Right forelimb (tissue), 1 donor: ENCODE results near the gene MPHOSPH6.
"Not testable (repeated sequence)": the region's sequence is repeated elsewhere in the genome, so short reads cannot be mapped to it uniquely, and the experiment has no call there.

ENCODE experiments used
- DNase-seq: peaks from one replicate; pipeline ENCODE4 v3.0.0-alpha.2; 2018

The MPHOSPH6 gene, protein sequence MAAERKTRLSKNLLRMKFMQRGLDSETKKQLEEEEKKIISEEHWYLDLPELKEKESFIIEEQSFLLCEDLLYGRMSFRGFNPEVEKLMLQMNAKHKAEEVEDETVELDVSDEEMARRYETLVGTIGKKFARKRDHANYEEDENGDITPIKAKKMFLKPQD

DNA sequence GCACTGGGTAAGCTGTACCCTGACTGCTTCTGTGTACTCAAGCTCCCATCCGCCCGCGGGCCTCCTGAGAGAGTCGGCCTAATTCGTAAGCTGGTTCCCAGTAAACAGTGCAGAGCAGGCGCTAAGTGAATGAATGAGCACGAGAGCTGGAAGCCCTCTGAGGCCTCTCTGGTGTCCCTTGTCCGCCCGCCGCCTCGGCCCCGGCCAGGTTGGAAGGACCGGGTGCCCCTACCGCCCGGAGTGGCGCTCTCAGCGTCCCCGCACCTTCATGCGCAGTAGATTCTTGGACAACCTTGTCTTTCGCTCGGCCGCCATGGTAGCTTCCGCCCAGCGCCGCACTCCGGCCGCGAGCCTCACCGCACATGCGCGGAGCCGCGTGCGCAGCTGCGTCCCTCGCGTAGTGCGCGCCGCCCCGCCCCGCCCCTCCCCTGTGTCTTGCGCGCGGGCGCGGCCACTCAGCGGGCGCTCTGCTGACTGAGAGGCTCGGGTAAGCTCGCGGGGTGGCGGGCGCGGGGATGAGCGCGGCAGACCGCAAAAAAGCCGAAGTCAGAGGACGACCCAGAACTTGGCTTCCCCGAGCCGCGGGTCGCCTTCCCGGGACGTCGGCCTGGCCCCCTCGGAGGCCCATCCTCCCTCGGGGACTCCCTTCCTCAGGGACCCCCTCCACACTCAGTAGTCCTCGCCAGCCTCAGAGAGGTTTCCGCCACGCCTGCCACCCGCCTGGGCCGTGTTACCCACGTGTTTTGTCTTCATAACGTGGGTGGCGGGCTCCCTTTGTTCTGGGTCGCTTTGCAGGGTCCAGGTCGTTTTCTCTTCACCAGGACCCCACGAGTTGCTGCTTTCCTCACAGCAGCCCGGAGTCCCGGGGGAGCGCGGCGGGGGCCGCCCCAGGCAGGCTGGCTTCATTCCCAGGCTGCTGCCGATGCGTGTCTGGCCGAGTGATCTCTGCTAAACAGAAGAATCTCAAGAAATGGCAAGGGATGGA, at the start of gene MPHOSPH6:
MPHOSPH6 (minus strand) TSS at position 364 of the 985 bp plus-strand sequence; CDS start at position 315, 49 bp downstream.
- DNase-seq: peak; percentile 94

DNA sequence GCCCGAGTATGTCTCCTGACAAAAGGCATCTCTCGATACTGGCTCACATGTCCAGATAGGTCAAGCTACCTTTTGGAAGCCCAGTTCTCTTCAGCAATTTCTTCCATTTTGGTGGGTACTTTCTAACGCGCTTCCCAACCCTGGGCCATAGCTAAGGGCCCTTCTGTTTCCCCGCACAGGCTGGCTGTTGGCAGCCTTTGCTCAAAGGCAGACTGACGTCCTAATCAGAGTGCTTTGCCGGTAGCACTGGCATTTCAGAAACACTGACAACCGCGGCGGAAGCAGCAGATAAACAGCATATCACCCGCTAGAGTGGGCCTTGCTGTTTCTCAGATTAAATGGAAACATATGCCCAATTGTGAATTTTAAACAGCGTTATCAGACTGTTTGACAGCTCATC, 49.3 kb upstream of the MPHOSPH6 start:
- DNase-seq: no peak

DNA sequence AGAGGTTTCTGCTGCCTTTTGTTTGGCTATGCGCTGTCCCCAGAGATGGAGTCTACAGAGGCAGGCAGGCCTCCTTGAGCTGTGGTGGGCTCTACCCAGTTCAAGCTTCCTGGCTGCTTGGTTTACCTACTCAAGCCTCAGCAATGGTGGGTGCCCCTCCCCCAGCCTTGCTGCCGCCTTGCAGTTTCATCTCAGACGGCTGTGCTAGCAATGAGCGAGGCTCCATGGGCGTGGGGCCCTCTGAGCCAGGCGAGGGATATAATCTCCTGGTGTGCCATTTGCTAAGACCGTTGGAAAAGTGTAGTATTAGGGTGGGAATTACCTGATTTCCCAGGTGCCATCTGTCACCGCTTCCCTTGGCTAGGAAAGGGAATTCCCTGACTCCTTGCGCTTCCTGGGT, 39.3 kb upstream of the MPHOSPH6 start:
- DNase-seq: not testable (repeated sequence)

DNA sequence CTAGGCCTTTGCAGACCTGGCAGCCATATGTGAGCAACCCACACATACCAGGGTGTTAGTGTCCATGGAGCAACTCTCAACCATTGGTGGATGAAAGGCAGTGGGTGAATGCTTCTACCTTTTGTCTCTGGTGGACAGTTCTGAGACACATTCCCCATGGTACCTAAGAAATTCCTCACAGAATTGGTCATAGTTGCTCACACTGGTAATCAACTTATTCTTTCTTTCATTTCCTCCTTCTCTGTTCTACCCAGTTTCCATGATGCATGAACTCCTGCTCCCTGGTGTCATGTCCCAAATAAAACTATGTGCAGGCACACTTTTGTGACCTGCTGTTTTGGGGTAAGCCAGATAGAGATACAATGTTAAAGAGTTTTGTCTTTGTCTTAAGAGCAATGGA, 33.2 kb upstream of the MPHOSPH6 start:
- no peak for DNase-seq

DNA sequence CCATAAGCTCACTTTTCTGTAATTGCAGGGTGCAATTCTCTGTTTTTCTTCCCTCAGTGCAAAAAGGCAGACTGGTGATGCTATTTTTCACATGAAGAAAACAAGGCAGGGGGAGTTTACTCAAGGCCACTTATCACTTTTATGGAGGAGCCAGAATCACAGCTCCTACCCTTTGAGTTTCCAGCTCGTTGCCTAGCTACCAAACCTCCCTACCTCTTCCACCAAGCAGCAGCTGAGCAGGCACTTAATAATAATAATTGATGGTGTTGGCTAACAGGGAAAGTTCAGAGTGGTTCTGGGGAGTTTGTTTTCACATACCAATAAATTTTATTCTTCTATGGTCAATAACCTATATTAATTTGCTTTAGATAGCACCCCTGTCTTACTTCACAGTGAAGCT, 31.9 kb upstream of the MPHOSPH6 start:
- no peak for DNase-seq

DNA sequence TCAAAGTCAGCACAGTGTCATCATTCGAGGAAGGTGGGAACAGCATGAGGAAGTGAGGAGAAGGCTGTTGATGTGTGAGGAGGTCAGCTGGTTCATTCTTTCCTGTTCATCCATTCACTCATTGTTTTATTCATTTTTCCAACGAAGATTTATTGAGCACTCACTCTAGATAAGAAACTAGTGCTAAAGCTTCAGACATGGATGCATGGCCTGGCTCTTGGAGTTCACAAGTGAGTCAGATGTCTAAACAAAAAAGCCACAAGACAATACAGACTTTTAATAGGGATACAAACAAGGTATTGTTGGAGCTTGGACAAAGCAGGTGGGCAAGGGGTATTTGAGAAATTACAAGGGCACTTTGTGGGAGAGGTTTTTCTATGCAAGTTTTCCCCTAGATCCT, 31.3 kb upstream of the MPHOSPH6 start:
- no peak for DNase-seq

DNA sequence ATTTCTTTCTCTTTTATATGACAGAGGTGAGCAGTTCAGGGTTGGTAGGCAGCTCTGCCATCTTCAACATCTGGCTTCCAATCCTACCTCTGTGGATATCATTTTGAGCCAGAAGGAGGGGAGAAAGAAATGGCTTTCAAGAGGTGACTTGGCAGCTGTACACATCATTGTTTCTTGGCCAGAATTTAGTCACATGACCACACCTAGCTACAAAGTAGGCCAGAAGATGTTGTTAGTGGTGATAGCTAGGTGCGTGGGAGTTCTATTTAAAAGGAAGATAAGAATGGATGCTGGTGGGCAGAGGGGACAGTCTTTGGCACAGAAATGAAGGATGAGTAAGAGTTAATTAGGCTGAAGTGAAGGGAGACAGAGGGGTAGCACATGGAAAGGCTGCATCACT, 29.2 kb upstream of the MPHOSPH6 start:
- no peak for DNase-seq

DNA sequence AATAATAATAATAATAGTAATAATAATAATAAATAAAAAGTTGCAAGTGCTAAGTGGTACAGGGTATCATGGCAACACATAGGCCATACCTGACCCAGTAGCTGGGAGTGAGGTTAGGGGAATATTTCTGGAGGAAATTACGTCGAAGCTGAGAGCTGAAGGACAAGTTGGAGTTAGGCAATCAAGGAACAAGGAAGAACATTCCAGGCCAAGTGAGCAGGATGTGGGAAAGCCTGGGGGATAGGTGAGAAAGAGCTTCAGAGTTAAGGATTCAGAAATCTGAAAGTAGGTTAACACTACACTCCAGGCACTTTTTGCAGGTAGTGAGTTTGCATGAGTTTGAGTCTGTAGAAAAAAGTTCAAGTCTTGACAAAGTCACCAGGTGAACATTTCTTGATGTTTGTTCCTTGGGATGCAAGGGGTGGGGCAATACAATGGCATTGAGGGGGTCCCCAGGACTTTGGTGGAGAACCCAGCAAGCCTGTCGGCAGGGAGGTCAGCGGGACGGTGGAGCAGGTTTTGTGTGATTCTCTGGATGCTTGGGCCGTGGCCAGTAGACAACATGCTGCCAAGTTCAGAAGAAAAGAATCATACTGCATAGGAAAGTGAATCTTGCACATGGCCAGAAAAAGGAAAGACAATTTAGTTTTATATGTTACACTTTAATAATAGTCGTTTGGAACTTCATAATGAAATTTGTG, 27.7 kb upstream of the MPHOSPH6 start:
- no peak for DNase-seq

DNA sequence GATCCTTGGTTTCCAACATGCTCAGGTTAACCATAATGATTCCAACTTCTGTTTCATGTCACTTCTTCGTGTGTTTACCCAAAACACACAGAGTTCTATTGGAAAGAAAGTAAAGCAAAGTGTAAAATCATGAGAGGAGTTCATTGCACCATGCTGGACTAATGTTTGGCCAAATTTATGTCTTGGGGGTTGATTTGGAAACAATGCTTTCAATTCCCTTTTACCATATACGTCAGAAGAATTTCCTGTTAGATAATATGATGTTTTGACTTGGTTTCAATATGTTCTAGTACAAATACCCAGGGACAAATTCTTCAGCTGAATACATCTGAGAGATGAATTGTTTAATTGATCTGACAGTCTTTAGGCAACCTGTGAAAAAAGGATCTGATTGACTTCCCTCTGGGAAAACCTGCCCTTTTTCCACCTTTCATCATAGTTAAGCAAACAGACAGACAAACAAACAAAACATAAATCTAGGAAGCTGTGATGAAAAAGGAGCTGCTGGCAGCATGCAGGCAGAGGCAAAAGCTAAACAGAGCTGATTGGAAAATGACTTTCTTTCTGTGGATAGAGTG, 26.0 kb upstream of the MPHOSPH6 start:
- no peak for DNase-seq

DNA sequence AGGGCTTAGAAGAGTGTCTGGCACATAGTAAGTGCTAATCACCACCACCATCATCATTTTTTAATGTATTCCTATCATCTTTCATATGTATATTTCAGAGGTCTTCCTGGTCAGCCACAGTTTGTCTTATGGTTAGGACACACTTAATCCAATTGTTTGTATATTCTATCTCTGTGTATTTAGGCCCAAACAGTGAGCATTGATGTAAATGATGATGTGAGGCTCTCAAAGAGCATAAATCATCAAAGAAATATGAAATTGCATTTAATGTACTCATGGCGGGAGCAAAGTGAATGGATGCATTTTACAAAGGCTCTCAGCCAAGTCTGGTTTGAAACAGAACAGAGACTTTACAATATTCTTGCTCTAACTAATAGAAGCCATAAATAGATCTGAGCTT, 24.1 kb upstream of the MPHOSPH6 start:
- DNase-seq: no peak

DNA sequence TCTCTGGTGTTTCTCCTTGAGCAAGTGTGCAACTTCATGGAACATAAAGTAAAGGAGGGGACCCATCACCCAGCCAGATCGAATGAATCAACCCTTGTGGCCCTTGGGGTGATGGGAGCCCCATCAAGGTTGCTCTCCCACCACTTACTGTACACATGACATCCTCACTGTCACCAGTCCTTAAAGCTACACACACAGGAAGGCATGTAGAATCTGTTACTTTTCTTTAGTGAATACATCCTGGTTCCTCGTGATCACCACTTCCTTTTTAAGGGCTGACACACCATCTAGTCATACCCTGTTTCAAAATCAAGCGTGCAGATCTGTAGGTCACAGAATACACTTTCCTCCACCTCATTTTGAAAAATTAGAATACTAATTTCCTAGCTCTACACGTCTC, 22.6 kb upstream of the MPHOSPH6 start:
- no peak for DNase-seq

DNA sequence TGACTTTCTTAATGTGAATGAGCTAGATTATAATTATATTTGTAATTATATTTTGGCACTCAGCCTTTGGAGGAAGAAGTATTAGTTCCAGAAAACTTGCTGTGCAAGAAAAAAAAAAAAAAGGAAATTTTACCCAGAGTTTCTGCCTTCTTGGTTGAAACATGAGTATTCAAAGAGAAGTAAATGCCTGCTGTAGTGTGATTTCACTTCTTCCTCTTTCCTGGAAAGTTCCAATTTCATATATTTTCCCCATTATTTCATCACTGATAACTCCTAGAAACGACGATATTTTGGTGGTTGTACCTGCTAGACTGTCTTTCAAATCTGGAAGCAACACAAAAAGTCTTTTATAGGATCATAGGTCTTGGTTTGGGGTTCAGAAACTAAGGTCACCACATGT, 20.4 kb upstream of the MPHOSPH6 start:
- DNase-seq: no peak

DNA sequence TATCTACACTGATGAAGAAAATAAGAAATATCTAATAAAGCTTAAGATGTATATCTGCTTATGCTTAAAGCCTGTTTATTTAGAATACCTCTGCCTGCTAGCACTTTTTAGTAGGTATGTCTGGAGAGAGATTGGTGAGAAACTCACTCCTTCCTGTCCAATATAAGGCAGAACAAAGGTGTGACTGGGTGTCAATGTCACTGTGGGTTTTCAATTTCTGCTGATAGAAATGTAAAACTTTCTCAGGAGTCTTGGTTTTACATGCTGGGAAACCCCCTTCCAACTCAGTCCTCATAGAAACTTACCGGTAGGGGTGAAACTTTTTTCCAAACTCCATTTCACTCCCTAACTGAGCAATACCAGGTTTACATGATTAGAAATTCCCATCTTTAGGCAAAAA, 17.8 kb upstream of the MPHOSPH6 start:
- no peak for DNase-seq

DNA sequence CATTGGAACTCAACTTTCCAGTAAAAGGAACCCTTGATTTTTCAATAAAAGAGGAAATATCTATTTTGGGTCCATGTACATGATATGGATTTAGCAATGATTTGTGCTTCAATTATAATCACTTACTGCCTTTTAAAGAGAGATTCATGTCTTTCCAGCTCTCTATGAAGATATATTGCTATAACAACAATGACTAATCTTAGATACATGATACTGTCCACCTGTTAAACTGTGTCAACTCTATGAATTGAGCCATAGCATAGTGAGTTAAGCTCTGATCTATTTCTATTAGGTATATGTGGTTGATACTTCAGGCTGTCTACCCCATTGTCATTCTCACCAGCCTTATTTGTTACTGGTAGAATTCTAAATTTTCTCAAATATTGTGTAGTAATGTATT, 15.0 kb upstream of the MPHOSPH6 start:
- no peak for DNase-seq

DNA sequence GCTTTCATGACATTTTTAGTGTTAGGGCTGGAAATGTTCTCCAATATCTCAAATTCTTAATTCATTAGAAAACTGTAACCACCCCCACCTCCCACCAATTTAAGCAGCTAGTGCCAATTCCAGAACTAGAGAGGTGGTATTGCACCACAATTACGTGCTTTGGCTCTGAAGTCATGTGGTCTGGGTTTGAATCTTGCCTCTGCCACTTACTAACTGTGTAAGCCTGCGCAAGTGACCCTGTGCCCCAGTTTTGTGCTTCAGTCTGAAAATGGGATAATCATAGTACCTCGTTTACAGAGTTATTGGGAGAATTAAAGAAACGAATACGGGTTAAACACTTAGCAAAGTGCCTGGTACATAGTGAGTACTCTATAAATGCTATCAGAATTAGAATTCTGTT, 14.2 kb upstream of the MPHOSPH6 start:
- DNase-seq: no peak

DNA sequence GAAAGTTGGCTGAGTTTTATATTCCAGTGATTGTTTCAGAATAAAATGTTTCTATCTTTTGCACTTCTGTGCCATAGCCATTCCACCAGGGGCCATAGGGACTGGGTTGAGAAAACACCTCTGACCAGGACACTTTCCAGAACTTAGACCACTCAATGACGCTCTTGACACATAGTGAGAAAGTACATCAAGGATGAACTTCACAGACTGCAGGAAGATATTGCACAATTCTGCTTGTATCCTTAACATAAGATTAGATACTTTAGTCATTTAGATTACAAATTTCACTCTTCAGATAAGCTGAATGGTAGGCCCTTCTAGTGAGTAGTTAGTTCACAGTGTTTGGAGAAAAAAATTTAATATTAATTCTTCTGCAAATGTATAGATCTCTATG, 13.0 kb upstream of the MPHOSPH6 start:
- DNase-seq: no peak

DNA sequence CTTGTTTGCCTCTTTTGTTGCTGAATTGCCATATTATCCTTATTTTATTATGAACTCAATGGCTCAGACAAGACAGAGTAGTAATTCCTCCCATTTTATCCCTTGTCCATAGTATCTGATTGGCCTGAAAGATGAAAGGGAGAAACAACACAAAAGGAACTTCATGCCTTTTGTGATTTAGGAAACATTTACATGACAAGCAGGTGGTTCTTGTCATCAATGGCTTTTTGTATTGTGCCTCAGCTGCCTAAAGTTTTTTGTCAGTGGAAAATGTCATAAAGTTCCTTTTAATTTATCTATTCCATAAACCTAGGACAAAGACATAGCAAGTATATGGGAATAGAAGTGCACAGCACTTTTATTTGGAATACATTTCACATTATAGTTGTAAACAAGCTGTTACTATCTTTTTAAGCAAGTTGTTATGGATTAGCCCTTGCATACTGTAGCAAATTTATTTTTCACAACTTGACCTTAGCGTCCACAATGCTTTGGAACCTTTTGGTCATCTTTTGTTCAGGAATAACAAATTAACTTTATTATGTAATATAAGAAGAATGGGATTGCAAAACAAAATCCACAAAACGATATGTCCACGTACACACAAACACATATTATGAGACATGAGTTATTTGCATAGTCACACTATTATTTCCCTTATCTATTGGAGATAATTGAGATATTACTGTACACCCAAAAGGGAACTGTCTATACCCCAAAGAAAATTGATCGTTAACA, 12.4 kb upstream of the MPHOSPH6 start:
- no peak for DNase-seq

DNA sequence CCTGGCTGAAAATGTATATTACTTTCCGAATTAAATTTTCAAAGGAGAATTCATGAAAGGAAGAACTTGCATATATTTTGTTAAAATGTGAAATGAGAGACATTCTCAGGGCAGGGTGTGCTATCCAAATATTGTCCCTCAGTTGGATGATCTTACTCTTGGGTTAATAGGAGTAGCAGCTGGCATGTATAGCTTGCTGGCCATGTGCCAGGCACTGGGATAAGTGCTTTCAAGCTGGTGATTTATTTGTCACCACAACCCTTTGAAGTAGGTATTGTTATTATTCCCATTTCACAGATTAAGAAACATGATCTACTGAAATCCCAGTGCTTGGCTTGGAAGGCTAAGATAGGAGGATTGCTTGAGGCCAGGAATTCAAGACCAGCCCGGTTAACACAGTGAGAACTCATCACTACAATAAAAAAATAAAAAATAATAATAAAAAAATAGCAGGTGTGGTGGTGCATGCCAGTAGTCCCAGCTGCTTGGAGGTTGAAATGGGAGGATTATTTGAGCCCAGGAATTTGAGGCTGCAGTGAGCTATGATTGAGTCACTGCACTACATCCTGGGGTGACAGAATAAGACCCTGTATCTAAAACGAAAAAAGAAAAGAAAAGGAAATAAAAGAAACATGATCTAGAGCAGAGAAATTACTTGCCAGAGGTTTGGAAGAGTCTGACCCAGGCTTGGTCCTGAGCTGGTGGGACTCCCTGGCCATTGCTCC, 11.6 kb upstream of the MPHOSPH6 start:
- no peak for DNase-seq

DNA sequence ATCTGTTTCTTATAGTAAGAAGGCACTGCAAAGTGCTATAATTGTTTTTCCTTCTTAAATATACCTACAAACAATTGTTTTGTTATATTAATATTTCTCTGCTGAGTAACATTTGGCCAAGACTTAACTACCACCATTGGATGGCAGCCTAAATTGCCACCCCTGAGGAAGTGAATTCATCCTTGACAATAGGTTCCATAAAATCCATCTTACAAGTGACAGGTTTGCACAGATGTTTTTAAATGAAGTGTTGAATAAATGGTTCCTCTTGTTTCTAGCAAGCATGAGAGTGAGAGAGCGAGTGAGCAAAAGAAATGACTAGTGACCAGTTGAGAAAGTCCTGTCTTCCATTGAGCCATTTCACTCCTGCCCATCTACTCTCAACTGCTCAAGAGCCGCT, 8.3 kb upstream of the MPHOSPH6 start:
- DNase-seq: no peak

DNA sequence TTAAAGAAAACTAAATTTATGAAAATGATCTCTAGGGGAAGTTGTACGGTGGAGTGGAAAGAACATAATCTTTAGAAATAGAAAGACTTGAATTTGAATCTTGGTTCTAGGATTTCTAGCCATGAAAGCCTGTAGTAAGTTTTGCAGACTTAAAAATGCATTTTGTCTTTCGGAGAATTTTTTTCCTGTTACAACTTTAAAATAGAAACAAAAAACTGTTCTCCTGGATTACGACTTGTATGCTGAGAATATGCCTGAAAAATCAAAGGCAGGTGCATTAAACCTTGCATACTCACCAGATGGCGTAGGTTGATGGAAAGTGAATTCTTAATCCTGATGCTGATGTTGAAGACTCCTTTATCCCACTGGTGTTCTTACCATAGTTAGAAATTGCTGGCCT, 7.5 kb upstream of the MPHOSPH6 start:
- no peak for DNase-seq

DNA sequence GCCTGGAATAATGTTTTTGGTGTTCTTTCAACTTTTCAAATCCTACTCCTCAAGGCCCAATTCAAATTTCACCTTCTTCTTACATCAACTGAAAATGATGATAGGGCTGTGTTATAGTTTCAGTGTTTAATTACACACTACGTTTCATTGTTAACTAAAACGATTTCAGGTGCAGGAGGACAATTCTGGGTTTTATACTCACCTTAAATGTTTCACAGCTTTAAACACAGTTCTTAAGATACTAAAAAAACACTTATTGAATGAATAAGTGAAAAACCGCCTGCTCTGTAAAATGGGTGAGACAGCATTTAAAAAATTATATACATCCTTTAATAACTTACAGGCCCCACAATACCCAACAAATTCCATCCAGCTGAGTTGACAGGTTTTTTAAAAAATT, 6.2 kb upstream of the MPHOSPH6 start:
- no peak for DNase-seq

DNA sequence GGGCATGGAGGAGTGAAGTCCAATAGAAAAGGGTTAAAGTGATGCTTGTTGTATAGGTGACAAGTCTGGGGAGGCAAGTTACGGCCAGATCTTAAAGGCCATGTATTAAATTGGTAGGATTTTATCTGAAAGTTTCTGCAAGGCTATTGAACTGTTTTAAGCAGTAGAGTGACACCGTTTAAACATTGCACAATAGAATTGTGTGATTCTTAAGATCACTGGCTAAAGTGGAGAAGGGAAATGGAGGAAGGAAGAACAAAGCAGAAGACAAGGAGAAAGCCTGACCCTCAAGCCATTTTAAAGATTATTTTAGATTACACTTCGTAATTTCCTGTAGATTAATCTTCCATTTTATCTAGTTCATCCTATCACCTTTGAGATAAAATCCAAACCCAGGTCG, 5.6 kb upstream of the MPHOSPH6 start:
- DNase-seq: no peak
